Measurements from ENCODE around the gene SHCBP1L. TPM values are rescaled to one million over a fixed set of nuclear protein-coding genes. Genes with fewer than 3 reads are reported as not detected.

SHCBP1L gene
- total RNA-seq, 1 experiment from 2014 or later: not detected

DNA sequence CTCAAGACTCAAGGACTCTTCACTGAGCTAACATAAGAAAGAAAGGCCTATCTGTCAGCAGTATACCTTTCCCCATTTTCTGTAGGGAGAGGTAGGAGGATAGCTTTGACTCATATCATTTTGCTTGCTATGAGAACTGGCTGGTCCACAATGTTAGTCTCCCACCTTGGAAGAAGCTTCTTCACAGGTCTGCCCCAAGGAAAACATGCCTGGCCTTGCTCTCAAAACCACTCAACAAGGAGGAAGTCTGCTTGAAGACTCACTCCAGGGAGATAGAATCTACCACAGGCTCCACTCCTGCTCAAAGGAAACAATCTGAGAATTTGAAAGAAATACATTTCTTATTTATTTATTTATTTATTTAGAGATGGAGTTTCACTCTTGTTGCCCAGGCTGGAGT is 40.8 kb upstream of the SHCBP1L start:
- no peak overlapping the region for H4K91ac ChIP-seq (ENCODE audit: insufficient read length, low read depth, low read length)
- no peaks in the 10 kb centered on the region for H3K79me2 ChIP-seq (ENCODE audit: insufficient read depth, low read length)
- H3K14ac ChIP-seq (ENCODE audit: insufficient read depth, low read length): no peak overlapping the region
- H3K56ac ChIP-seq (ENCODE audit: insufficient read length, low read depth, low read length): no peak overlapping the region
- H4K8ac ChIP-seq (replicated peaks; ENCODE audit: insufficient read length, low read depth, low read length): no peak overlapping the region
- H4K20me1 ChIP-seq (ENCODE audit: control insufficient read depth, insufficient read depth, insufficient read length): no peaks in the 10 kb centered on the region
- Mint-ChIP-seq H3K36me3 (ENCODE audit: insufficient read depth in 1 of 3, low read depth in 3 of 3) (no peaks in the 10 kb centered on the region), H3K27ac (no peak overlapping the region), H3K4me1 (peaks cover 0 to 10% of the 10 kb centered on the region in 2 experiments; a peak in 2 of 4 replicates), H3K4me3 (no peak overlapping the region), H3K9me3 (no peaks in the 10 kb centered on the region), H3K27me3 (ENCODE audit: low read depth) (no peaks in the 10 kb centered on the region)
- no peak overlapping the region for H3K27ac ChIP-seq (ENCODE audit: insufficient read length, low read depth, low read length)
- no peaks in the 10 kb centered on the region for H3K23me2 ChIP-seq (ENCODE audit: insufficient read length, low read depth, low read length, poor library complexity, severe bottlenecking)
- H3K27me3 ChIP-seq (ENCODE audit: insufficient read depth, low read length): no peaks in the 10 kb centered on the region
- no peaks in the 10 kb centered on the region for H3K79me1 ChIP-seq (ENCODE audit: insufficient read depth, low read depth, low read length, poor library complexity, severe bottlenecking)
- H3K18ac ChIP-seq (ENCODE audit: insufficient read length, low read depth, low read length): no peak overlapping the region
- no peak overlapping the region for H3T11ph ChIP-seq (ENCODE audit: low read length)
- H3K9me3 ChIP-seq (ENCODE audit: control insufficient read depth, low read depth, low read length): no peaks in the 10 kb centered on the region
- H3K4me2 ChIP-seq (ENCODE audit: insufficient read depth, insufficient read length, low read length): no peak overlapping the region
- H2AFZ ChIP-seq (ENCODE audit: low read length): no peak overlapping the region
- H2BK5ac ChIP-seq (ENCODE audit: insufficient read length, low read length): no peak overlapping the region
- no peak overlapping the region for H3K4ac ChIP-seq (ENCODE audit: low read depth, low read length)
- H2BK15ac ChIP-seq (ENCODE audit: low read depth, low read length): no peak overlapping the region
- no peak overlapping the region for H2AK5ac ChIP-seq (ENCODE audit: insufficient read length, low read length)
- TF ChIP-seq, protein P1, sequence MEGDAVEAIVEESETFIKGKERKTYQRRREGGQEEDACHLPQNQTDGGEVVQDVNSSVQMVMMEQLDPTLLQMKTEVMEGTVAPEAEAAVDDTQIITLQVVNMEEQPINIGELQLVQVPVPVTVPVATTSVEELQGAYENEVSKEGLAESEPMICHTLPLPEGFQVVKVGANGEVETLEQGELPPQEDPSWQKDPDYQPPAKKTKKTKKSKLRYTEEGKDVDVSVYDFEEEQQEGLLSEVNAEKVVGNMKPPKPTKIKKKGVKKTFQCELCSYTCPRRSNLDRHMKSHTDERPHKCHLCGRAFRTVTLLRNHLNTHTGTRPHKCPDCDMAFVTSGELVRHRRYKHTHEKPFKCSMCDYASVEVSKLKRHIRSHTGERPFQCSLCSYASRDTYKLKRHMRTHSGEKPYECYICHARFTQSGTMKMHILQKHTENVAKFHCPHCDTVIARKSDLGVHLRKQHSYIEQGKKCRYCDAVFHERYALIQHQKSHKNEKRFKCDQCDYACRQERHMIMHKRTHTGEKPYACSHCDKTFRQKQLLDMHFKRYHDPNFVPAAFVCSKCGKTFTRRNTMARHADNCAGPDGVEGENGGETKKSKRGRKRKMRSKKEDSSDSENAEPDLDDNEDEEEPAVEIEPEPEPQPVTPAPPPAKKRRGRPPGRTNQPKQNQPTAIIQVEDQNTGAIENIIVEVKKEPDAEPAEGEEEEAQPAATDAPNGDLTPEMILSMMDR (conservative IDR thresholded peaks at IDR 0.05): no peak
- H2BK12ac ChIP-seq (ENCODE audit: insufficient read length, low read depth, low read length): no peak overlapping the region
- DNase-seq: no peak
- no peak overlapping the region for H3K23ac ChIP-seq (ENCODE audit: insufficient read length, low read depth, low read length)
- H2BK120ac ChIP-seq (ENCODE audit: low read depth, low read length, poor library complexity, severe bottlenecking): no peak overlapping the region
- no peak overlapping the region for H2BK20ac ChIP-seq (ENCODE audit: low read depth, low read length, poor library complexity, severe bottlenecking)
- no peak overlapping the region for H3K9ac ChIP-seq (ENCODE audit: extremely low read depth, insufficient read length, low read length)
- no peak overlapping the region for H4K5ac ChIP-seq (ENCODE audit: insufficient read length, low read depth, low read length)
- no peaks in the 10 kb centered on the region for H3K4me1 ChIP-seq (ENCODE audit: insufficient read depth, low read length)
